DMS153 treated with DMSO at 0.1 percent for 48 hours (cell line): Measurements from ENCODE around the gene TBC1D1.

Experiments used
- DNase-seq: peaks from one replicate; lab custom pipeline; 2025; ENCODE audit not compliant: unreplicated experiment; lab: John Stamatoyannopoulos, UW

The TBC1D1 gene

GRCh38 chr4:38182334-38182998 is 291.6 kb downstream of the TBC1D1 start:
- no peak for DNase-seq

- no peak for DNase-seq
Observed at GRCh38 chr4:38184404-38184803, 293.5 kb downstream of the TBC1D1 start.

- DNase-seq = no peak
Observed at GRCh38 chr4:38185406-38186144, 294.7 kb downstream of the TBC1D1 start.

GRCh38 chr4:38188136-38188535 is 297.3 kb downstream of the TBC1D1 start:
- DNase-seq = no peak

- DNase-seq = no peak
Observed at GRCh38 chr4:38188631-38189101, 297.8 kb downstream of the TBC1D1 start.
